SU-DHL-6 (cell line): ENCODE data around the gene EML6.

Experiments used
- EZH2phosphoT487 ChIP-seq: fragments of 200-600 bp; sonication (generic), shearing (Covaris generic); conservative IDR thresholded peaks from 2 replicates; pipeline ENCODE4 v1.6.1; 2018; ENCODE audit warnings: mild to moderate bottlenecking, antibody characterized with exemption, low read length, moderate library complexity, mixed read lengths
- TF ChIP-seq, protein P1 (sequence below): fragments of 200-600 bp; sonication (generic); IDR thresholded peaks from one replicate; pipeline ENCODE4 v1.5.1; 2017; ENCODE audit warnings: antibody characterized with exemption, mild to moderate bottlenecking, low read length, moderate library complexity; ENCODE audit not compliant: insufficient read depth, poor library complexity, severe bottlenecking

DNA sequence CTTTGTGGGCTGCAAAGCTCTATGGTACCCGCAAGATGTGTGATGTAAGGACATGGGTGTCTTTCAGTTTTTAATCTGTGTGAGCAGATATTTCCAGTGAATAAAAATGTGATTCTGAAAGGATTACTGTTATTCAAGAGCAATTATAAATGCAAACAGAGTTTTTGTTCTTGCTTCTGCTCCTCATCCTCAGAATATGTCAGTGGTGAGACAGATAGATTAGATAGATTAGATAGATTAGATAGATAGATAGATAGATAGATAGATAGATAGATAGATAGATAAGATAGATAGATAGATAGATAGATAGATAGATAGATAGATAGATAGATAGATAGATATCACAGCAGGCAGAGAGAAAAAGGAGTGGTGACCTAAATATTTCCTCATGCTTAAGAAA is 184.2 kb downstream of the EML6 start:
- TF ChIP-seq, protein P1, sequence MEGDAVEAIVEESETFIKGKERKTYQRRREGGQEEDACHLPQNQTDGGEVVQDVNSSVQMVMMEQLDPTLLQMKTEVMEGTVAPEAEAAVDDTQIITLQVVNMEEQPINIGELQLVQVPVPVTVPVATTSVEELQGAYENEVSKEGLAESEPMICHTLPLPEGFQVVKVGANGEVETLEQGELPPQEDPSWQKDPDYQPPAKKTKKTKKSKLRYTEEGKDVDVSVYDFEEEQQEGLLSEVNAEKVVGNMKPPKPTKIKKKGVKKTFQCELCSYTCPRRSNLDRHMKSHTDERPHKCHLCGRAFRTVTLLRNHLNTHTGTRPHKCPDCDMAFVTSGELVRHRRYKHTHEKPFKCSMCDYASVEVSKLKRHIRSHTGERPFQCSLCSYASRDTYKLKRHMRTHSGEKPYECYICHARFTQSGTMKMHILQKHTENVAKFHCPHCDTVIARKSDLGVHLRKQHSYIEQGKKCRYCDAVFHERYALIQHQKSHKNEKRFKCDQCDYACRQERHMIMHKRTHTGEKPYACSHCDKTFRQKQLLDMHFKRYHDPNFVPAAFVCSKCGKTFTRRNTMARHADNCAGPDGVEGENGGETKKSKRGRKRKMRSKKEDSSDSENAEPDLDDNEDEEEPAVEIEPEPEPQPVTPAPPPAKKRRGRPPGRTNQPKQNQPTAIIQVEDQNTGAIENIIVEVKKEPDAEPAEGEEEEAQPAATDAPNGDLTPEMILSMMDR, result no peak
- no peak for TF ChIP-seq EZH2phosphoT487
